ENCODE data around the gene ROR2.
"Not testable (repeated sequence)": the region's sequence is repeated elsewhere in the genome, so short reads cannot be mapped to it uniquely, and the experiment has no call there.

ROR2 gene

GRCh38 chr9:91530829-91531228 is 419.2 kb downstream of the ROR2 start:
- TF ChIP-seq JUND (IDR thresholded peaks at IDR 0.05; ENCODE audit: low read depth), result no peak
- DNase-seq (ENCODE audit: low read depth in 1 of 2, low spot score in 1 of 2), result no peak
- in situ Hi-C loops (cut with HindIII; ENCODE audit: low pct_unique_long_range_greater_than_20kb, low sequenced_read_pairs), result no loop called here

GRCh38 chr9:91522481-91522880 is 427.5 kb downstream of the ROR2 start:
- TF ChIP-seq JUND (IDR thresholded peaks at IDR 0.05; ENCODE audit: low read depth), result no peak
- in situ Hi-C loops (cut with HindIII; ENCODE audit: low pct_unique_long_range_greater_than_20kb, low sequenced_read_pairs), result no loop called here
- DNase-seq (ENCODE audit: low read depth in 1 of 2, low spot score in 1 of 2), result no peak

- in situ Hi-C loops (cut with HindIII; ENCODE audit: low pct_unique_long_range_greater_than_20kb, low sequenced_read_pairs), result no loop called here
- DNase-seq (ENCODE audit: low read depth in 1 of 2, low spot score in 1 of 2), result no peak
- no peak for TF ChIP-seq JUND (IDR thresholded peaks at IDR 0.05; ENCODE audit: low read depth)
Measured at GRCh38 chr9:91519520-91520277, 430.3 kb downstream of the ROR2 start.

GRCh38 chr9:91518462-91518861 is 431.6 kb downstream of the ROR2 start:
- in situ Hi-C loops (cut with HindIII; ENCODE audit: low pct_unique_long_range_greater_than_20kb, low sequenced_read_pairs), result no loop called here
- TF ChIP-seq JUND (IDR thresholded peaks at IDR 0.05; ENCODE audit: low read depth), result no peak

GRCh38 chr9:91517801-91518200 is 432.2 kb downstream of the ROR2 start:
- TF ChIP-seq JUND (IDR thresholded peaks at IDR 0.05; ENCODE audit: low read depth), result no peak
- DNase-seq (ENCODE audit: low read depth in 1 of 2, low spot score in 1 of 2), result no peak
- in situ Hi-C loops (cut with HindIII; ENCODE audit: low pct_unique_long_range_greater_than_20kb, low sequenced_read_pairs), result no loop called here

More at GRCh38 chr9:91518462-91518861, 431.6 kb downstream of the ROR2 start:
- no peak for DNase-seq (ENCODE audit: low read depth in 1 of 2, low spot score in 1 of 2)

DNA sequence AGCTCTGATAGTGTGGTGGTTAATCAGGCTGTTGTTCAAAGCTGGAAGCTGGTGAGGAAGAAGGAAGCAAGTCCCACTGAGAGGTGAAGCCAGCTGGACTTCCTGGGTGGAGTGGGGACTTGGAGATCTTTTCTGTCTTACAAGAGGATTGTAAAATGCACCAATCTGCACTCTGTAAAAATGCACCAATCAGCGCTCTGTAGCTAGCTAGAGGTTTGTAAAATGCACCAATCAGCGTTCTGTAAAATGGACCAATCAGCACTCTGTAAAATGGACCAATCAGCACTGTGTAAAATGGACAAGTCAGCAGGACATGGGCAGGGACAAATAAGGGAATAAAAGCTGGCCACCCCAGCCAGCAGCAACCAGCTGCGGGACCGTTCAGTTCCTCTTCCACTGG is 432.7 kb downstream of the ROR2 start:
- DNase-seq (ENCODE audit: low read depth in 1 of 2, low spot score in 1 of 2); in situ Hi-C loops (cut with HindIII; ENCODE audit: low pct_unique_long_range_greater_than_20kb, low sequenced_read_pairs): not testable (repeated sequence)

DNA sequence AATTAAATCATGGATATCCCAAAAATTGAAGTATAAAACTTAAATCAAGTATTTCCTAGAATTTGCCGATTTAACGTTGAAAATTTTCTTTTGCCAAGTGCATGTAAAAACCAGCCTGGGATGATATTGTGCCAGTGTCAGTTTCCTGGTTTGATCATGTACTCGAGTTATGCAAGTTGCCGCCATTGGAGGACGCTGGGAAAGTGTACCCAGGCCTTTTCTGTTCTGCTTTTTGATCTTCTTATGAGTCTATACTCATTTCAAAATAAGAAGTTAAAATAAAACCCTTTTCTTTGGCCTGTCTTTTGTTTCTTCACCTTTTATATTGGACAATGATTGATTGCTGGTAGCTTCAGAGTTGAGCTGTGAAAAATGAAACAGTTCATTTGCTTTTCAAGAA is 433.3 kb downstream of the ROR2 start:
- no peak for DNase-seq (ENCODE audit: low read depth in 1 of 2, low spot score in 1 of 2)
- in situ Hi-C loops (cut with HindIII; ENCODE audit: low pct_unique_long_range_greater_than_20kb, low sequenced_read_pairs), result no loop called here
- TF ChIP-seq JUND (IDR thresholded peaks at IDR 0.05; ENCODE audit: low read depth), result no peak

- in situ Hi-C loops (cut with HindIII; ENCODE audit: low pct_unique_long_range_greater_than_20kb, low sequenced_read_pairs), result no loop called here
- TF ChIP-seq JUND (IDR thresholded peaks at IDR 0.05; ENCODE audit: low read depth), result no peak
- DNase-seq (ENCODE audit: low read depth in 1 of 2, low spot score in 1 of 2), result no peak
Measured at GRCh38 chr9:91516081-91516480, 433.9 kb downstream of the ROR2 start.

GRCh38 chr9:91515074-91515687 is 434.8 kb downstream of the ROR2 start:
- no peak for DNase-seq (ENCODE audit: low read depth in 1 of 2, low spot score in 1 of 2)
- in situ Hi-C loops (cut with HindIII; ENCODE audit: low pct_unique_long_range_greater_than_20kb, low sequenced_read_pairs), result no loop called here
- no peak for TF ChIP-seq JUND (IDR thresholded peaks at IDR 0.05; ENCODE audit: low read depth)

Measured in T47D (cell line).